ENCODE data around the gene JTB. TPM values are rescaled to one million over a fixed set of nuclear protein-coding genes. Genes with fewer than 3 reads are reported as not detected.

The JTB gene
- total RNA-seq, 2 donors from 2014 or later = 168 to 248 TPM

GRCh38 chr1:153973071-153973470 is 4.4 kb downstream of the JTB start:
- no peak for TF ChIP-seq CTCF (IDR thresholded peaks at IDR 0.05)
- no peak for DNase-seq (ENCODE audit: low spot score)

GRCh38 chr1:153970346-153970745 is 7.1 kb downstream of the JTB start:
- Histone ChIP-seq H3K4me3 (no peak overlapping the region), H3K36me3 (peaks cover 22% of the 10 kb centered on the region)

More at GRCh38 chr1:153973071-153973470, 4.4 kb downstream of the JTB start:
- Histone ChIP-seq H3K36me3 (peaks cover 30% of the 10 kb centered on the region), H3K4me3 (no peak overlapping the region), H3K9me3 (no peaks in the 10 kb centered on the region), H3K27me3 (no peaks in the 10 kb centered on the region), H3K27ac (no peak overlapping the region), H3K4me1 (peaks cover 0 to 25% of the 10 kb centered on the region in 2 donors)

GRCh38 chr1:153968972-153969371 is 8.5 kb downstream of the JTB start:
- no peak for DNase-seq (ENCODE audit: low spot score)
- no peak for TF ChIP-seq CTCF (IDR thresholded peaks at IDR 0.05)
- H3K4me3 ChIP-seq = no peak overlapping the region
- peaks cover 9% of the 10 kb centered on the region for H3K36me3 ChIP-seq
- no peak overlapping the region for H3K27ac ChIP-seq
- H3K9me3 ChIP-seq = no peaks in the 10 kb centered on the region
- peaks cover 0 to 33% of the 10 kb centered on the region in 2 donors for H3K4me1 ChIP-seq
- H3K27me3 ChIP-seq = no peaks in the 10 kb centered on the region

More at GRCh38 chr1:153970346-153970745, 7.1 kb downstream of the JTB start:
- Histone ChIP-seq H3K9me3 (no peaks in the 10 kb centered on the region), H3K4me1 (peaks cover 0 to 24% of the 10 kb centered on the region in 2 donors), H3K27me3 (no peaks in the 10 kb centered on the region), H3K27ac (no peak overlapping the region)
- TF ChIP-seq CTCF (IDR thresholded peaks at IDR 0.05) = no peak
- no peak for DNase-seq (ENCODE audit: low spot score)

- Histone ChIP-seq H3K4me3 (peak overlapping the region; percentile 55 to 65), H3K9me3 (no peaks in the 10 kb centered on the region), H3K27me3 (no peaks in the 10 kb centered on the region), H3K27ac (peak overlapping the region in 1 of 2 donors; percentile 91), H3K4me1 (peaks cover 0 to 35% of the 10 kb centered on the region in 2 donors), H3K36me3 (peaks cover 3% of the 10 kb centered on the region)
- DNase-seq (ENCODE audit: low spot score) = no peak
- TF ChIP-seq CTCF (IDR thresholded peaks at IDR 0.05) = no peak
Measured at GRCh38 chr1:153968408-153968807, 9.1 kb downstream of the JTB start.

DNA sequence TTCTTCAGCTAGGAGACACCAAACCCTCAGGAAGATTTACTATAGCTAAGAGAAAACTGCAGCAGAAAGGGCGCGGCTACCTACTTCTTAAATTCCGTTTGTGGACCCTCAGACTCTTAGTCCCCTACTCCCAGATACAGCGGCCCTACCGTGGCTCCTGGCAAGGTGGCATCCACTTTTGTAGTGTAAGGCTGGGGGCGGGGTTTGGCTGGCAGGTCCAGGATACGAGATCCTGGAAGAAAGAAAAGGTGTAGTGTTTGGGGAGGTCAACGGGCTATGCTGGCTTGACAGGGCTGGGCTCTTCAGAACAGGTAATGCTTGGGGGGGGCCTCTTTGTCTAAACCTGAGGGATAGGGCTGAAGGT is 9.5 kb downstream of the JTB start:
- H3K4me3 ChIP-seq = peak overlapping the region; percentile 55 to 65
- peak overlapping the region; percentile 91 for H3K27ac ChIP-seq
- no peaks in the 10 kb centered on the region for H3K36me3 ChIP-seq
- no peaks in the 10 kb centered on the region for H3K27me3 ChIP-seq
- H3K4me1 ChIP-seq = peaks cover 0 to 36% of the 10 kb centered on the region in 2 donors
- TF ChIP-seq CTCF (IDR thresholded peaks at IDR 0.05) = peak in 1 of 2 donors; percentile 7
- no peaks in the 10 kb centered on the region for H3K9me3 ChIP-seq
- DNase-seq (ENCODE audit: low spot score) = no peak
